Sciatic nerve (tissue), 1 donor: Measurements from ENCODE around the gene POLR3G. TPM values are rescaled to one million over a fixed set of nuclear protein-coding genes. Genes with fewer than 3 reads are reported as not detected.

ENCODE experiments used
- total RNA-seq: library from RNA; stranded (reverse); fragmentation: NEBNext Ultra II Directional; extraction: Animal tissue kit (Norgen Biotek cat#: 25700); gene quantifications from one replicate; pipeline ENCODE4 v1.2.1, GENCODE V29; 2021
- donor health status: DM: no; HTN: no; CAD: no.

Gene POLR3G
- total RNA-seq, 1 donor from 2014 or later, result 5.6 TPM

Other genes starting within 250 kb of the POLR3G start
- gene CETN3, start 65.1 kb upstream of the POLR3G start, total RNA-seq, result 29.7 TPM
- gene MBLAC2, start 93 bp upstream of the POLR3G start, total RNA-seq, result 8.0 TPM
- gene LYSMD3, start 54.7 kb downstream of the POLR3G start, total RNA-seq, result 23.7 TPM
- 1.7 TPM for gene ADGRV1, start 83.9 kb downstream of the POLR3G start, total RNA-seq